Nephron (organoid): ENCODE measurements around the gene EMX2.

Experiments
- H3K27ac Mint-ChIP-seq, 3 experiments: 2 replicates each; pipeline ENCODE4 v1.8.0; 2020; ENCODE audit warnings: mixed read lengths in 3 of 3, mild to moderate bottlenecking in 2 of 3, moderate library complexity in 1 of 3
- H3K27me3 Mint-ChIP-seq: 2 replicates; pipeline ENCODE4 v1.8.0; 2021; ENCODE audit warnings: low read depth, mild to moderate bottlenecking, moderate library complexity, mixed read lengths
- H3K36me3 Mint-ChIP-seq: 2 replicates; pipeline ENCODE4 v1.8.0; 2020; ENCODE audit warnings: low read depth, mixed read lengths
- H3K4me1 Mint-ChIP-seq: 2 replicates; pipeline ENCODE4 v1.8.0; 2020; ENCODE audit warnings: mixed read lengths
- H3K4me3 Mint-ChIP-seq, 3 experiments: 2 replicates each; pipeline ENCODE4 v1.8.0; 2020; ENCODE audit warnings: mild to moderate bottlenecking in 3 of 3, mixed read lengths in 3 of 3, moderate library complexity in 2 of 3
- H3K9me3 Mint-ChIP-seq: 2 replicates; pipeline ENCODE4 v1.8.0; 2020; ENCODE audit warnings: mixed read lengths
- CTCF ChIP-seq, 3 experiments: fragments of 200-600 bp; sonication (generic); IDR thresholded peaks; one replicate each; pipeline ENCODE4 v1.5.0; 2021; ENCODE audit warnings: antibody characterized with exemption in 3 of 3; ENCODE audit not compliant: unreplicated experiment in 3 of 3

Gene EMX2

GRCh38 chr10:117552156-117552631, 9.6 kb downstream of the EMX2 start:
- peaks cover 5% of the 10 kb centered on the region for H3K9me3 Mint-ChIP-seq
- peaks cover 97% of the 10 kb centered on the region for H3K27me3 Mint-ChIP-seq
- TF ChIP-seq CTCF (IDR thresholded peaks at IDR 0.05; ENCODE audit: unreplicated experiment in 3 of 3) = no peak
- H3K36me3 Mint-ChIP-seq = peaks cover 37% of the 10 kb centered on the region
- peak overlapping the region; percentile 70 to 91 (median 91) for H3K4me3 Mint-ChIP-seq
- H3K27ac Mint-ChIP-seq = peak overlapping the region; percentile 97 to 99 (median 99)
- H3K4me1 Mint-ChIP-seq = peaks cover 59% of the 10 kb centered on the region

GRCh38 chr10:117552701-117553141, 10.2 kb downstream of the EMX2 start:
- Mint-ChIP-seq H3K36me3 (peaks cover 32% of the 10 kb centered on the region), H3K27ac (peak overlapping the region; percentile 94 to 99 (median 97)), H3K4me3 (peak overlapping the region; percentile 70 to 91 (median 91)), H3K4me1 (peaks cover 54% of the 10 kb centered on the region), H3K9me3 (peaks cover 5% of the 10 kb centered on the region), H3K27me3 (peaks cover 94% of the 10 kb centered on the region)
- no peak for TF ChIP-seq CTCF (IDR thresholded peaks at IDR 0.05; ENCODE audit: unreplicated experiment in 3 of 3)

- H3K9me3 Mint-ChIP-seq = peaks cover under 1% of the 10 kb centered on the region
- peak overlapping the region; percentile 94 to 99 (median 97) for H3K27ac Mint-ChIP-seq
- peaks cover 94% of the 10 kb centered on the region for H3K27me3 Mint-ChIP-seq
- H3K4me3 Mint-ChIP-seq = peak overlapping the region; percentile 73 to 91 (median 91)
- TF ChIP-seq CTCF (IDR thresholded peaks at IDR 0.05; ENCODE audit: unreplicated experiment in 3 of 3) = peak; percentile 22 to 53 (median 26)
- H3K36me3 Mint-ChIP-seq = peaks cover 26% of the 10 kb centered on the region
- peaks cover 48% of the 10 kb centered on the region for H3K4me1 Mint-ChIP-seq
Measured at GRCh38 chr10:117553142-117553814, 10.7 kb downstream of the EMX2 start.

GRCh38 chr10:117553815-117554172, 11.2 kb downstream of the EMX2 start:
- H3K9me3 Mint-ChIP-seq = no peaks in the 10 kb centered on the region
- peak overlapping the region; percentile 73 to 79 (median 76) for H3K4me3 Mint-ChIP-seq
- H3K27me3 Mint-ChIP-seq = peaks cover 94% of the 10 kb centered on the region
- peaks cover 47% of the 10 kb centered on the region for H3K4me1 Mint-ChIP-seq
- H3K36me3 Mint-ChIP-seq = peaks cover 21% of the 10 kb centered on the region
- TF ChIP-seq CTCF (IDR thresholded peaks at IDR 0.05; ENCODE audit: unreplicated experiment in 3 of 3) = no peak
- H3K27ac Mint-ChIP-seq = peak overlapping the region; percentile 91 to 99 (median 97)

- TF ChIP-seq CTCF (IDR thresholded peaks at IDR 0.05; ENCODE audit: unreplicated experiment in 3 of 3) = no peak
- peaks cover 16% of the 10 kb centered on the region for H3K36me3 Mint-ChIP-seq
- no peaks in the 10 kb centered on the region for H3K9me3 Mint-ChIP-seq
- H3K27ac Mint-ChIP-seq = peak overlapping the region; percentile 91 to 99 (median 97)
- H3K4me3 Mint-ChIP-seq = peak overlapping the region; percentile 73 to 79 (median 76)
- peaks cover 47% of the 10 kb centered on the region for H3K4me1 Mint-ChIP-seq
- H3K27me3 Mint-ChIP-seq = peaks cover 88% of the 10 kb centered on the region
Measured at GRCh38 chr10:117554241-117554814, 11.8 kb downstream of the EMX2 start.
